Uterus (tissue), 2 donors: ENCODE results near the gene CLDN16.

ENCODE experiments used
- POLR2A ChIP-seq, 2 donors: fragments of 450-650 bp; IDR thresholded peaks; one replicate each; pipeline ENCODE4 v1.6.1; 2016; ENCODE audit warnings: antibody characterized with exemption in 2 of 2, mild to moderate bottlenecking in 1 of 2, moderate library complexity in 1 of 2
- TF ChIP-seq, protein P1 (sequence below), 4 experiments: fragments of 200-600 bp in 2 of 4; fragments of 450-650 bp in 2 of 4; sonication (generic) in 2 of 4; IDR thresholded peaks; one replicate each; pipeline ENCODE4 v1.5.1; 2016 to 2019; ENCODE audit warnings: antibody characterized with exemption in 4 of 4, mild to moderate bottlenecking in 2 of 4, moderate library complexity in 1 of 4

DNA sequence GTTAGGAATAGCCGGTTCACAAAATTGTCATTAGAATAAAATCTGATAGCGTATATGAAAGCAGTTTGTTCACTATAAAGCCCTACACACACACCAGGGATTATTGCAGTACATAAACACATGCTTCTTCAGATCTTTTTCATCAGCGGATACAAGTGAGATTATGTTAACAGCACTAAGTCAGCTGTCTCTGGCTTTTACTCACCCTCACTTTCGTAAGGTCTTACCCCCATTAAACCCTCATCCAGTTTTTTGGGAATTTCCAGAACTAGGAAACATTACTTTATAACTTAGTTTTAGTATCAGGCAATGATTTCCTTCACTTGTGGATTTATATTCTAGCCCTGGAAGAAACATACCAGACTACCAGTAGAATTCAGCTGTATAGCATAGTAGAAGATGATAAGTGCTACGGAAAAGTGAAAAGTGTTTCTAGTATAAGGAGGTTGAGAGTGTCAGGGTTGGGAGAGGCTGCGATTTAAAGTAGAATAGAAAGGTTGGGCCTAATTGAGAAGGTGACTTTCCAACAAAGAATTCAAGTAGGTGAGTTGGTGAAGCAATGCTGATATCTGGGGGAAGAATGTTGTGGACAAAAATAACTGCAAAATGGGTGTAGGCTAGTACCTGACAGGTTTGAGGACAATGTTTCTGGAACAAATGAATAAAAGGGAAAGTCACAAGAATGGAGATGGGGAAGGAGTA is 39.0 kb downstream of the CLDN16 start:
- TF ChIP-seq, protein P1, sequence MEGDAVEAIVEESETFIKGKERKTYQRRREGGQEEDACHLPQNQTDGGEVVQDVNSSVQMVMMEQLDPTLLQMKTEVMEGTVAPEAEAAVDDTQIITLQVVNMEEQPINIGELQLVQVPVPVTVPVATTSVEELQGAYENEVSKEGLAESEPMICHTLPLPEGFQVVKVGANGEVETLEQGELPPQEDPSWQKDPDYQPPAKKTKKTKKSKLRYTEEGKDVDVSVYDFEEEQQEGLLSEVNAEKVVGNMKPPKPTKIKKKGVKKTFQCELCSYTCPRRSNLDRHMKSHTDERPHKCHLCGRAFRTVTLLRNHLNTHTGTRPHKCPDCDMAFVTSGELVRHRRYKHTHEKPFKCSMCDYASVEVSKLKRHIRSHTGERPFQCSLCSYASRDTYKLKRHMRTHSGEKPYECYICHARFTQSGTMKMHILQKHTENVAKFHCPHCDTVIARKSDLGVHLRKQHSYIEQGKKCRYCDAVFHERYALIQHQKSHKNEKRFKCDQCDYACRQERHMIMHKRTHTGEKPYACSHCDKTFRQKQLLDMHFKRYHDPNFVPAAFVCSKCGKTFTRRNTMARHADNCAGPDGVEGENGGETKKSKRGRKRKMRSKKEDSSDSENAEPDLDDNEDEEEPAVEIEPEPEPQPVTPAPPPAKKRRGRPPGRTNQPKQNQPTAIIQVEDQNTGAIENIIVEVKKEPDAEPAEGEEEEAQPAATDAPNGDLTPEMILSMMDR (IDR thresholded peaks at IDR 0.05), result no peak
- TF ChIP-seq POLR2A (IDR thresholded peaks at IDR 0.05), result no peak
